PFSK-1 (cell line): ENCODE data around the gene RNPEPL1.
A peak's percentile ranks its signal among the peaks of the same experiment; 100 is the strongest.

Experiments
- FOXP2 ChIP-seq: optimal IDR thresholded peaks from 2 replicates; pipeline ENCODE3; 2011; ENCODE audit warnings: borderline replicate concordance, control low read depth, inconsistent platforms; ENCODE audit not compliant: insufficient read depth; ENCODE audit errors: extremely low read length, extremely low read depth
- POLR2AphosphoS5 ChIP-seq: IDR thresholded peaks from 2 replicates; pipeline ENCODE4 v1.6.1; 2012; ENCODE audit warnings: low read depth, mild to moderate bottlenecking, control low read depth, low read length, moderate library complexity
- SIN3A ChIP-seq: IDR thresholded peaks from 2 replicates; pipeline ENCODE4 v1.6.1; 2012; ENCODE audit warnings: mild to moderate bottlenecking, low read length, moderate library complexity, borderline replicate concordance; ENCODE audit not compliant: insufficient read depth
- TAF1 ChIP-seq: IDR thresholded peaks from 2 replicates; pipeline ENCODE4 v1.6.1; 2012; ENCODE audit warnings: low read length, control low read depth, borderline replicate concordance; ENCODE audit not compliant: insufficient read depth
- TF ChIP-seq, protein P1 (sequence below), 2 experiments: IDR thresholded peaks; 2 replicates each; pipeline versions ENCODE4 v1.6.1 to v1.8.0; 2011 to 2012; ENCODE audit warnings: low read depth in 2 of 2, low read length in 2 of 2, control low read depth in 1 of 2, inconsistent platforms in 1 of 2, mild to moderate bottlenecking in 1 of 2, moderate library complexity in 1 of 2; ENCODE audit not compliant: insufficient read depth in 1 of 2

The RNPEPL1 gene

DNA sequence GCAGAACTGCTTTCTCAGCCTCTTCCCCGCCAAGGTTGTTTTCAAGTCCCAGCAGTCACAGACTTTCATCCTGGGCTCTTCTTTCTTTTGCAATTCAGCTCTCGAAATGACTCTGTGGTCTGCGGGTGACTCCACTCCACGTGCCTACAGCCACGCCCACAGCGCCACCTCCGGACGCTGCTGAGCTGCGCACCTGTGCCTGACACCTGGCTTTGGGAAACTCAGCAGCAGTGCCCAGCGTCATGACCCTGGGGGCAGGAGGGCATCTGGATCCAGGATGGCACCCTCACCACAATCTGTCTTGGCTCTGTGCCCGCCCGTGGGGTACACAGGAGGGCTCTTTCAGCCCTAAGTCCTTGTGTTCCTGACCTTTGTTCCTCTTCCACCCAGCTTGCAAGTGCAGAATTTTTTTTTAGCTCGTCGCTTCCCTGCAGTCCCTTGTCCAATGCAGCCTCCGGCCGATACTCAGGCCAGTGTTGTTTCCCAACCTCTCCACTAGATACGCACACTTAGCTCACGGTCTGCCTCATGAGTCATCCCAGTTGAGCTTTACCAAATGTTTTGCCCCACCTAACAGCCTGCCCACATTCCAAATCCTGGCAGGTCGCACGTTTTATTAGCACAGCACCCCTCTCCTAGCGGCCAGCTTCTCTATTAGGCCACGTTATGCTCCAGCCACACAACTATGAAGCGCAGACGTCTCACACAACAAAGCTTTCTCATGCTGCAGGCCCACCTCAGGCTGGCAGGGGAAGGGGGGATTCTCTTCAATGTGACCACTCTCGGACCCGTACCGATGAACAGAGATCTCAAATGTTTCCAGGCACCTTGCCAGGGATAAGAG, 11.7 kb downstream of the RNPEPL1 start:
- no peak for TF ChIP-seq TAF1
- TF ChIP-seq, protein P1, sequence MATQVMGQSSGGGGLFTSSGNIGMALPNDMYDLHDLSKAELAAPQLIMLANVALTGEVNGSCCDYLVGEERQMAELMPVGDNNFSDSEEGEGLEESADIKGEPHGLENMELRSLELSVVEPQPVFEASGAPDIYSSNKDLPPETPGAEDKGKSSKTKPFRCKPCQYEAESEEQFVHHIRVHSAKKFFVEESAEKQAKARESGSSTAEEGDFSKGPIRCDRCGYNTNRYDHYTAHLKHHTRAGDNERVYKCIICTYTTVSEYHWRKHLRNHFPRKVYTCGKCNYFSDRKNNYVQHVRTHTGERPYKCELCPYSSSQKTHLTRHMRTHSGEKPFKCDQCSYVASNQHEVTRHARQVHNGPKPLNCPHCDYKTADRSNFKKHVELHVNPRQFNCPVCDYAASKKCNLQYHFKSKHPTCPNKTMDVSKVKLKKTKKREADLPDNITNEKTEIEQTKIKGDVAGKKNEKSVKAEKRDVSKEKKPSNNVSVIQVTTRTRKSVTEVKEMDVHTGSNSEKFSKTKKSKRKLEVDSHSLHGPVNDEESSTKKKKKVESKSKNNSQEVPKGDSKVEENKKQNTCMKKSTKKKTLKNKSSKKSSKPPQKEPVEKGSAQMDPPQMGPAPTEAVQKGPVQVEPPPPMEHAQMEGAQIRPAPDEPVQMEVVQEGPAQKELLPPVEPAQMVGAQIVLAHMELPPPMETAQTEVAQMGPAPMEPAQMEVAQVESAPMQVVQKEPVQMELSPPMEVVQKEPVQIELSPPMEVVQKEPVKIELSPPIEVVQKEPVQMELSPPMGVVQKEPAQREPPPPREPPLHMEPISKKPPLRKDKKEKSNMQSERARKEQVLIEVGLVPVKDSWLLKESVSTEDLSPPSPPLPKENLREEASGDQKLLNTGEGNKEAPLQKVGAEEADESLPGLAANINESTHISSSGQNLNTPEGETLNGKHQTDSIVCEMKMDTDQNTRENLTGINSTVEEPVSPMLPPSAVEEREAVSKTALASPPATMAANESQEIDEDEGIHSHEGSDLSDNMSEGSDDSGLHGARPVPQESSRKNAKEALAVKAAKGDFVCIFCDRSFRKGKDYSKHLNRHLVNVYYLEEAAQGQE (IDR thresholded peaks at IDR 0.05; ENCODE audit: insufficient read depth in 1 of 2, low read depth in 2 of 2, low read length in 2 of 2): no peak
- no peak for TF ChIP-seq SIN3A
- TF ChIP-seq FOXP2: no peak
- no peak; the same call in 1 of the 2 replicates for TF ChIP-seq POLR2AphosphoS5

DNA sequence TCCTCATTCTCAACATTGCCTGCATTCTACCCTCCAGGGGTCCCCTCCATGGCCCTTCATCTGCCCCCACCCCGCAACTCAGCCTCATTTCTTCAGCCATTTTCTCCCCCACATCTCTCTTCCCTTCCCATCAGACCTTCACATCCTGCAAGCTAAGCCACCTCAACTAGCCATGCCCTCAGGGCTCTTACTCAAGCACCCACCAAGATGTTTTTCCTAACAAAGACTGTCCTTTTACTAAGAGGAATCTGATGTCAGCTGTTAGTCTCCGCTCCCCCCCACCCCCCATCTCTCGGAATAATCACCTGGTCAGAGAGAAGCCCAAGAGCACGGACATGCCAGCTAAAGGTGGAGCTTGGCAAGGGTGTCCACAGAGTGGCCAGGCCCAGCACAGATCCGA, 13.5 kb downstream of the RNPEPL1 start:
- no peak for TF ChIP-seq TAF1
- TF ChIP-seq SIN3A: no peak
- no peak for TF ChIP-seq FOXP2
- TF ChIP-seq, protein P1 (IDR thresholded peaks at IDR 0.05; ENCODE audit: insufficient read depth in 1 of 2, low read depth in 2 of 2, low read length in 2 of 2): no peak
- no peak for TF ChIP-seq POLR2AphosphoS5

DNA sequence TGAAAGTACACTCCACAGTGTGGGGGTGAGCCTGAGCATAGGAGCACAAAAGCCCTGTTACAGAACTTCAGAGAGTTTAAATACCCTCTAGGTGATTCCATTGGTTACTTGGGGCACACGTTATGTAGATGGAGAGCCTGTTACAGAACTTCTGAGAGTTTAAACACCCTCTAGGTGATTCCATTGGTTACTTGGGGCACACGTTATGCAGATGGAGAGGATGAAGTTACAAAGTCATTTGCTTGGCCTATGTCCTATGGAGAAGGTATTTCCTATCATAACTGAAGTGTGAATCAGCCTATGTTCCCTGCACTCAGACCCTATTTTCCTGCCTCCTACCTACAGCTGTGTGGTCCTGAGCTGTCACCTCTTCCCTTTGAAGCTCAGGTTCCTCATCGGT, 14.5 kb downstream of the RNPEPL1 start:
- no peak for TF ChIP-seq FOXP2

DNA sequence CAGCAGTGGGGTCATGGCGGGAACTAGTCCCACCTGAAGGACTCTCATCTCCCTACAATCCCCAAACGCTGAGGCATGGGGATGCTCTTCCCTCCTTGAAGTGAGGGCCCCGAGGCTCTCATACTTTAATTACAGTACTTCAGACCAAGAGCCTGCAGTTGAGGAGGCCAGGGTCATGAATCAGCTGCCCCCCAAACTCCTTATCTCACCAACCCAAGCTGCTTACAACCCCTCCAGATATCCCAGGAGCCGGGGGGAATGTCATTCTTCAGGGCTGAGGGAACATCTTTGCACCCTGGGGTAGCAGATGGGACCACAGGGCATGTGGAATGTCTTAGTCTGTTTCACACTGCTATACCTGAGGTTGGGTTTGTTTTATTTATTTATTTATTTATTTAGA, 15.5 kb downstream of the RNPEPL1 start:
- TF ChIP-seq, protein P1 (IDR thresholded peaks at IDR 0.05; ENCODE audit: insufficient read depth in 1 of 2, low read depth in 2 of 2, low read length in 2 of 2): no peak
- no peak for TF ChIP-seq POLR2AphosphoS5
- TF ChIP-seq TAF1: no peak
- TF ChIP-seq SIN3A: no peak
- TF ChIP-seq FOXP2: no peak

DNA sequence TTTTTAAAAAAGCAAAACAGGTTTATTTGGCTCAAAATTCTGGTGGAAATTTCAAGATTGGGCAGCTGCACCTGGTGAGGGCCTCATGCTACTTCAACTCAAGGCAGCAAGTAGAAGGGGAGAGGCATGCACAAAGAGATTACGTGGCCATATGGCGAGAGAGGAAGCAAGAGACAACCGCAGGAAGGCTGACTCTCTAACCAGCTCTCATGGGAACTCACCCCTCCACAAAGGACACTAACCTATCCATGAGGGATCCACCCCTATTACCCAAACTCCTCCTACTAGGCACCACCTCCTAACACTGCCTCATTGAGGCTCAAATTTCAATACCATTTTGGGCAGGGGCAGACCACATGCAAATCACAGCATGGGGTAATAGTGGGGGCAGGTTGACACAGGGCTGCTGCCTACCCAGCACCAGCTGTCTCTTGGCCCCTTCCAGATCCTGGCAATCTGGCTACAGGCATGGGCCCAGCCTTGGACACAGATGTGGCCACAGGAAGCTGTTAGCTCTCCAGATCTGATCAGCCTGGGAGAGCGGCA, 16.3 kb downstream of the RNPEPL1 start:
- peak; percentile 38; the same call in 1 of the 2 replicates for TF ChIP-seq TAF1
- TF ChIP-seq, protein P1 (IDR thresholded peaks at IDR 0.05; ENCODE audit: insufficient read depth in 1 of 2, low read depth in 2 of 2, low read length in 2 of 2): no peak
